Osteocyte (in vitro differentiated cells): Measurements from ENCODE around the gene ZBTB16. TPM values are rescaled to one million over a fixed set of nuclear protein-coding genes. Genes with fewer than 3 reads are reported as not detected.

Experiments used
- DNase-seq: peaks from one replicate; pipeline ENCODE4 v3.0.0; 2021; ENCODE audit warnings: mixed read lengths; ENCODE audit not compliant: unreplicated experiment; ENCODE audit errors: extremely low spot score
- H3K27ac Mint-ChIP-seq: one replicate; pipeline ENCODE4 v1.8.0; 2021; ENCODE audit warnings: mild to moderate bottlenecking, mixed read lengths; ENCODE audit not compliant: unreplicated experiment
- H3K27me3 Mint-ChIP-seq: one replicate; pipeline ENCODE4 v1.8.0; 2021; ENCODE audit warnings: mixed read lengths; ENCODE audit not compliant: unreplicated experiment
- H3K36me3 Mint-ChIP-seq: one replicate; pipeline ENCODE4 v1.8.0; 2021; ENCODE audit warnings: mixed read lengths; ENCODE audit not compliant: unreplicated experiment
- H3K4me1 Mint-ChIP-seq: one replicate; pipeline ENCODE4 v1.8.0; 2021; ENCODE audit warnings: mixed read lengths; ENCODE audit not compliant: unreplicated experiment
- H3K4me3 Mint-ChIP-seq: one replicate; pipeline ENCODE4 v1.8.0; 2021; ENCODE audit warnings: mild to moderate bottlenecking, moderate library complexity, mixed read lengths; ENCODE audit not compliant: unreplicated experiment
- H3K9me3 Mint-ChIP-seq: one replicate; pipeline ENCODE4 v1.8.0; 2021; ENCODE audit warnings: mixed read lengths; ENCODE audit not compliant: unreplicated experiment
- CTCF ChIP-seq: fragments of 200-600 bp; sonication (generic); IDR thresholded peaks from 2 replicates; pipeline ENCODE4 v1.5.0; 2021; ENCODE audit warnings: antibody characterized with exemption, mild to moderate bottlenecking, moderate library complexity
- total RNA-seq: library from RNA; stranded (reverse); gene quantifications from 2 replicates; pipeline ENCODE4 v1.2.1, GENCODE V29; 2021

Gene ZBTB16
- total RNA-seq, 1 donor from 2014 or later: 20.3 TPM

GRCh38 chr11:114153224-114153623 lies 93.7 kb downstream of the ZBTB16 start:
- Mint-ChIP-seq H3K36me3 (peaks cover 15% of the 10 kb centered on the region), H3K4me1 (peaks cover 34% of the 10 kb centered on the region), H3K27me3 (no peaks in the 10 kb centered on the region), H3K9me3 (no peaks in the 10 kb centered on the region), H3K4me3 (no peak overlapping the region), H3K27ac (no peak overlapping the region)
- no peak for DNase-seq
- no peak for TF ChIP-seq CTCF

- H3K36me3 Mint-ChIP-seq: peaks cover 15% of the 10 kb centered on the region
- no peak overlapping the region for H3K27ac Mint-ChIP-seq
- H3K4me1 Mint-ChIP-seq: peaks cover 41% of the 10 kb centered on the region
- no peak for TF ChIP-seq CTCF
- no peaks in the 10 kb centered on the region for H3K27me3 Mint-ChIP-seq
- H3K9me3 Mint-ChIP-seq: no peaks in the 10 kb centered on the region
- DNase-seq: no peak
- H3K4me3 Mint-ChIP-seq: no peak overlapping the region
These were observed 94.9 kb downstream of the ZBTB16 start for GRCh38 chr11:114154271-114155047.

GRCh38 chr11:114155116-114155515 lies 95.6 kb downstream of the ZBTB16 start:
- H3K27me3 Mint-ChIP-seq: no peaks in the 10 kb centered on the region
- H3K4me1 Mint-ChIP-seq: peaks cover 41% of the 10 kb centered on the region
- H3K9me3 Mint-ChIP-seq: no peaks in the 10 kb centered on the region
- H3K4me3 Mint-ChIP-seq: no peak overlapping the region
- H3K27ac Mint-ChIP-seq: no peak overlapping the region
- peaks cover 15% of the 10 kb centered on the region for H3K36me3 Mint-ChIP-seq
- DNase-seq: no peak
- TF ChIP-seq CTCF: no peak

- TF ChIP-seq CTCF: no peak
- H3K36me3 Mint-ChIP-seq: peaks cover 15% of the 10 kb centered on the region
These were observed 96.6 kb downstream of the ZBTB16 start for GRCh38 chr11:114156131-114156581.

GRCh38 chr11:114156782-114157181 lies 97.3 kb downstream of the ZBTB16 start:
- Mint-ChIP-seq H3K9me3 (no peaks in the 10 kb centered on the region), H3K36me3 (peaks cover 15% of the 10 kb centered on the region), H3K27ac (no peak overlapping the region), H3K27me3 (no peaks in the 10 kb centered on the region), H3K4me1 (peaks cover 47% of the 10 kb centered on the region), H3K4me3 (no peak overlapping the region)
- DNase-seq: no peak
- no peak for TF ChIP-seq CTCF

More at GRCh38 chr11:114156131-114156581, 96.6 kb downstream of the ZBTB16 start:
- Mint-ChIP-seq H3K27me3 (no peaks in the 10 kb centered on the region), H3K27ac (no peak overlapping the region), H3K4me3 (no peak overlapping the region), H3K9me3 (no peaks in the 10 kb centered on the region), H3K4me1 (peaks cover 42% of the 10 kb centered on the region)
- no peak for DNase-seq
